Lower leg skin (tissue), 4 donors: ENCODE data around the gene MACF1. TPM values are rescaled to one million over a fixed set of nuclear protein-coding genes. Genes with fewer than 3 reads are reported as not detected.

Experiments
- DNase-seq, 2 donors: peaks; one replicate each; pipeline ENCODE4 v3.0.0-alpha.2; 2019; ENCODE audit warnings: low spot score in 2 of 2
- H3K4me3 ChIP-seq: fragments of 200-600 bp; sonication (generic); 2 replicates; pipeline ENCODE4 v1.5.1; 2017; ENCODE audit warnings: mild to moderate bottlenecking, low read depth; ENCODE audit not compliant: poor library complexity, severe bottlenecking
- CTCF ChIP-seq, 3 donors: fragments of 450-650 bp; IDR thresholded peaks; one replicate each; pipeline ENCODE4 v1.5.1; 2016; ENCODE audit warnings: antibody characterized with exemption in 3 of 3, mild to moderate bottlenecking in 3 of 3, moderate library complexity in 2 of 3
- POLR2A ChIP-seq, 2 donors: fragments of 450-650 bp; IDR thresholded peaks; one replicate each; pipeline ENCODE4 v1.6.1; 2016 to 2017; ENCODE audit warnings: antibody characterized with exemption in 2 of 2, mild to moderate bottlenecking in 1 of 2, moderate library complexity in 1 of 2
- WGBS, 2 donors: methylation state at CpG; one replicate each; pipeline ENCODE4 v1.1.5; 2018; 5-methylcytosine and 5-hydroxymethylcytosine counted together
- intact Hi-C: fragments of 100-400 bp; cut with DNase I; formaldehyde crosslinking; loops from one replicate; pipeline ENCODE4 v1.15.0; 2023; ENCODE audit warnings: low total_unique reads
- total RNA-seq, 4 donors: library from RNA; depleted of rRNA; stranded (reverse); fragments of >200 nt; gene quantifications; one replicate each; pipeline ENCODE4 v1.1.0, GENCODE V29; 2016

The MACF1 gene
- total RNA-seq, 4 donors from 2014 or later = 427 to 686 (median 463) TPM

GRCh38 chr1:39401106-39401505, 196.6 kb downstream of the MACF1 start:
- WGBS, 2 donors = 74 to 75% methylated on average over 2 of the region's 2 CpGs
- no peak for DNase-seq
- no peak for TF ChIP-seq CTCF (IDR thresholded peaks at IDR 0.05)
- TF ChIP-seq POLR2A (IDR thresholded peaks at IDR 0.05) = no peak
- H3K4me3 ChIP-seq = no peak overlapping the region
- intact Hi-C loops = no loop called here

- no peak for DNase-seq
- WGBS, 2 donors = 50 to 57% methylated on average over 3 of the region's 3 CpGs
- intact Hi-C loops = no loop called here
- no peak overlapping the region for H3K4me3 ChIP-seq
- no peak for TF ChIP-seq CTCF (IDR thresholded peaks at IDR 0.05)
- no peak for TF ChIP-seq POLR2A (IDR thresholded peaks at IDR 0.05)
These were observed 200.4 kb downstream of the MACF1 start for GRCh38 chr1:39404876-39405275.

GRCh38 chr1:39405358-39405757, 200.9 kb downstream of the MACF1 start:
- intact Hi-C loops = no loop called here

GRCh38 chr1:39406533-39407450, 202.3 kb downstream of the MACF1 start:
- intact Hi-C loops = no loop called here
- WGBS, 2 donors = 53 to 58% methylated on average over 7 of the region's 7 CpGs
- H3K4me3 ChIP-seq = no peak overlapping the region
- no peak for DNase-seq
- no peak for TF ChIP-seq CTCF (IDR thresholded peaks at IDR 0.05)
- TF ChIP-seq POLR2A (IDR thresholded peaks at IDR 0.05) = no peak

More at GRCh38 chr1:39405358-39405757, 200.9 kb downstream of the MACF1 start:
- TF ChIP-seq POLR2A (IDR thresholded peaks at IDR 0.05) (no peak), CTCF (IDR thresholded peaks at IDR 0.05) (no peak)
- H3K4me3 ChIP-seq = no peak overlapping the region
- 22 to 24% methylated on average over 2 of the region's 2 CpGs for WGBS, 2 donors
- no peak for DNase-seq

- no peak for DNase-seq
- TF ChIP-seq CTCF (IDR thresholded peaks at IDR 0.05) (no peak), POLR2A (IDR thresholded peaks at IDR 0.05) (no peak)
- H3K4me3 ChIP-seq = no peak overlapping the region
- WGBS, 2 donors = 50 to 53% methylated on average over 6 of the region's 6 CpGs
- intact Hi-C loops = no loop called here
These were observed 203.0 kb downstream of the MACF1 start for GRCh38 chr1:39407510-39407895.
